ENCODE results near the gene SC5D.
A peak's percentile ranks its signal among the peaks of the same experiment; 100 is the strongest.

Gene SC5D, protein sequence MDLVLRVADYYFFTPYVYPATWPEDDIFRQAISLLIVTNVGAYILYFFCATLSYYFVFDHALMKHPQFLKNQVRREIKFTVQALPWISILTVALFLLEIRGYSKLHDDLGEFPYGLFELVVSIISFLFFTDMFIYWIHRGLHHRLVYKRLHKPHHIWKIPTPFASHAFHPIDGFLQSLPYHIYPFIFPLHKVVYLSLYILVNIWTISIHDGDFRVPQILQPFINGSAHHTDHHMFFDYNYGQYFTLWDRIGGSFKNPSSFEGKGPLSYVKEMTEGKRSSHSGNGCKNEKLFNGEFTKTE

DNA sequence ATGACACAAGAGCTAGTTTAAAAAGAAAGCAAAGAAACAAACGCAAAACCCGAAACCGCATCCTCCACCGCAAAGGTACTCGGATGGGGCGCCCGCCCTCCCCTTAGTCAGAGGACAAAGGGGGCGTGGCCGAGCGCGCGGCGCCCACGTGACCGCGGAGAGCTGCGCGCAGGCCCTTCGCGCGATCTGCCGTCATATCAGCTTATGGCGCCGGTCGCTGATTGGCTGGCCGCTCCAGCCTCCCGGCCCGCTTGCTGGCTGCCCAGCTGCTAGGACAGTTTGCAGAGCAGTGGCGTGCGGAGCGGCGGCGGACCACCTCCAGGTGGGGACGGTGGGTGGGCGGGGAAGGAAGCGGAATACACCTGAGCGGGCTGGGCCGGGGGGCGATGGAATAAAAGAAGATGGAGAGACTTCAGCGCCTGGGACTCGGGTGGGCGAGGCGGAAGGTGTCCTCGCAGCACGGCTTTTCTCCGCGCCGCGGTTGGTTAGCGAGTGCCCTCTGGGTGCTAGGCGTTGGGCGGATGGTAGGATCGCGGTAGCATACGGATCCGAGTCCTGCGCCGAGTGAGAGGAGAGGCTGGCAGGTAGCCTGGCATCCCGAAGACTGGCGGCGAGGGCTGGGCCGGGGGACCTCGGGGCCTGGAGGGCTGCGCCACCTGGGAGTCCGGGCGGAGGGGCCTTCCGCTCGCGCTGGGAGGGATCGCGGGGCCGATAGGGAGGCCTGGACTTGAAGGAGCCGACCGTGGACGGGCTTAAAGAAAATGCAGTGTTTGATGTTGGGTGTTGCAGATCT is at the start of gene SC5D:
Gene SC5D, plus strand, starts transcription at position 277 of the 793 bp plus-strand sequence. CDS start 10,605 bp downstream, outside the sequence.
- DNase-seq (ENCODE audit: low read depth) = peak; percentile 84

DNA sequence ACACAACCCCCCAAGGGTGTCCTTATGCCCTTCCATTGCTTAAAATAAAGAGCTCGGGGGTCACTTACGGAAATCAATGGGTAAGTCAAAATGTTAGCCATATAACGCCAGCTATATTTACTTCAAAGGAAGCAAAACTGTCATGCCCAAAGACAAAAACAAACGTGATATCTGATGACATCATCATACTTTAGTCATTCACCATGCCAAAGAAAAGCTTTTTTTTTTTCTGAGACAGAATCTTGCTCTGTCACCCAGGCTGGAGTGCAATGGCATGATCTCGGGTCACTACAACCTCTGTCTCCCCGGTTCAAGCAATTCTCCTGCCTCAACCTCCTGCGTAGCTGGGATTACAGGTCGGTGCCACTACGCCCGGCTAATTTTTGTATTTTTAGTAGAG is 47.7 kb upstream of the SC5D start:
- no peak for DNase-seq (ENCODE audit: low read depth)

DNA sequence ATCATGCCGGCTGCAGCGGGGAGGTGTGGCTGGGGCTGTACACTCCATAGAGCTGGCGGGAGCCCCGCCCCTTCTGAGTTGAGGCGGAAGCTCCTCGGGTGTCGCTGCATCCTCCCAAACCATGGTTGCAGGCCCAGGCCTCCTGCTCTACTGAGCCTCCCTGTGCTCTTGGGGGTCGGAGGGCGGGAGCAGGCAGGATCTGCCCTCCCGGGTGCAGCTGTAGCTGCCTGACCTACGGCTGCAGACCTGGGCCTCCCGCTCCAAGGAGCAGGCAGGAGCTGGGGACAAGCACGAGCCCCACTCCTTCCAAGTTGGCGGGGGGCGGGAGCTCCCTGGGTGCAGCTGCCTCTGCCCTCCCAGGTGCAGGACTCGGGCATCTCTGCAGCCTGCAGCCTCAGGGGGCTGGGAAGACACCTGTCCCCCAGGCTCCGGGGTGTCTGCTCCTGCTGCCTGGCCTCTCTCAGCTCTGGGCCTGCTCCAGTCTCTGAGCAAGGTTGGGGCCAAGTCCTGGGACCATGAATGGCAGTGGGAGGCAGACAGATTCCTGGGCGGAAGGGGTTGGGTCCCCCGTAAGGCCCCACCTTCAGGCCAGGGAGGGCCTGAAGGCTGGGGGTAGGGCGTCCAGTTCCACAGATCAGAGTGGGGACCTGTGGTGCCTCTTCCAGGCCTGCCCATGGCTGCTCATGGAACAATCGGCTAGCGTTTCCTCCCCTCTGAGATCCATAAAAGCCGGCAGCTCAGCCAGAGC is 46.4 kb upstream of the SC5D start:
- no peak for DNase-seq (ENCODE audit: low read depth)

- no peak for DNase-seq (ENCODE audit: low read depth)
Observed at GRCh38 chr11:121246769-121247035, 45.9 kb upstream of the SC5D start.

GRCh38 chr11:121248496-121248895 is 44.1 kb upstream of the SC5D start:
- no peak for DNase-seq (ENCODE audit: low read depth)

DNA sequence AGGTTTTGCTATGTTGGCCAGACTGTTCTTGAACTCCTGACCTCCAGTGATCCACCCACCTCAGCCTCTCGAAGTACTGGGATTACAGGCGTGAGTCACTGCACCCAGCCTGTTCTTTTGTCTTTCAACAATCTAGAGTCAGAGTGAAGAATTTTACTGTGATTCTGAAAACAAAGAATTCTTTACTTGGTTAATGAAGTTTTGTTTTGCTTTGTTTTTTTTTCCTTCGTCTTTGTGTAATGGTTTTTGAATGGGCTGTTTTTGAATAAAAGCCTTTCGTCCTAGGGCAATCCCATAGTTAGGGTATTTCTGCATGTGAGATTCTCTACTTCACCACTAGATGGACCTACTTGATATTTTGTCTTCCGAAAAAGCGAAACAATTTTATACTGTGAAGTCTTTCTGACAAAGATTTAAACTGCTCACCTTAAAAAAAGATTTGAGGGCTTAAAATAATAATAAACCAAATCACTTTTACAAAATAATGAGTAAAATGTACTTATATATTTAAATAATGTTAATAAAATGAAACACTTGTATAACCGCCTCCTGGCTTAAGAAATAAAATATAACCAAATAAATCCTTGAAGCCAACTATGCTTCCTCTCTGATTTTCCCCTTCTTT is 43.4 kb upstream of the SC5D start:
- peak; percentile 22 for DNase-seq (ENCODE audit: low read depth)

- DNase-seq (ENCODE audit: low read depth) = peak; percentile 7
Observed at GRCh38 chr11:121250843-121251242, 41.7 kb upstream of the SC5D start.

GRCh38 chr11:121253951-121254350 is 38.6 kb upstream of the SC5D start:
- DNase-seq (ENCODE audit: low read depth) = no peak

DNA sequence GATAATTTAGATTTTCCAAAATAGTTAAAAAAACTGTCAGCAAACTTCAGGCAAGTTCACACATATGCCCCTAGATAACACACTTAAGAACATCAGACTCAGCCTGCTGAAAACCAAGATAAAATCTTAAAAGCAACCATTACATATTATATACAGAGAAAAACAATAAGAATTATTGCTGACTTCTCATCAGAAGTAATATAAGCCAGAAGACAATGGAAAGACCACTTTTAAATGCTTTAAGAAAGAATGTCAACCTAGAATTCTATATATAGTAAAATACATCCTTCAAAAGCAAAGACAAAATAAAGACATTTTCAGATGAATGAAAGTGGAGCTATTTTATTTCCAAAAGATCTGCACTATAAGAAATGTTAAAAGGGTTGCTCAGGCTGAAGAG is 37.8 kb upstream of the SC5D start:
- DNase-seq (ENCODE audit: low read depth) = no peak

DNA sequence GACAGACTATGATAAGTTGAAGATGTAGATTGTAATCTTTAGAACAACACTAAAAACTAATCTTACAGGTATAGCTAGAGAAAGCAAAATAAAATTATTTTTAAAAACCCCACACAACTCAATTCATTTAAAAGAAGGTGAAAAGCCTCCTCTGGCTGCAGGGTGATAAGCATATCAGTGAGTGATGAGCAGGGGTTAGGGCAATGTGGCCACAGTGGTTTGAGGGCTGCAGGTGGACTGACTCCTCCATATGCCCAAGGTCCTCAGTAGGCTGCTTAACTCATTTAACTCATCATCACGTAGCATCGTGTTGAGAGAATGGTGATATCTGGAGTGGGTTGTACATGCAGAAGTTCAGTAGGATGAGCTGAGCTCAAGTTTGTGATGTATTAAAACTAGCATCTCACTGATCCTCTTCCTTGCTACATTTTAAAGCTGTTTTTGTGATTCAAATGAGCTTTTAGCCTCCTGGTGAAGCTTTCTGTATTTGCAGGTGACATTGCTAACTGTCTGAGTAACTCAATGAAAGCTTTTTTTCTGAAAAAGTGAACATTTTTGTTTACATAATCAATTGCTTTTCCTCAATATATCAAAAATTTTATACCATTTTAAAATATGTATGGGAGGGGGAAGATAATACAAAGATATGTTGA is 37.0 kb upstream of the SC5D start:
- DNase-seq (ENCODE audit: low read depth) = no peak

GRCh38 chr11:121257289-121257688 is 35.3 kb upstream of the SC5D start:
- DNase-seq (ENCODE audit: low read depth) = no peak

DNA sequence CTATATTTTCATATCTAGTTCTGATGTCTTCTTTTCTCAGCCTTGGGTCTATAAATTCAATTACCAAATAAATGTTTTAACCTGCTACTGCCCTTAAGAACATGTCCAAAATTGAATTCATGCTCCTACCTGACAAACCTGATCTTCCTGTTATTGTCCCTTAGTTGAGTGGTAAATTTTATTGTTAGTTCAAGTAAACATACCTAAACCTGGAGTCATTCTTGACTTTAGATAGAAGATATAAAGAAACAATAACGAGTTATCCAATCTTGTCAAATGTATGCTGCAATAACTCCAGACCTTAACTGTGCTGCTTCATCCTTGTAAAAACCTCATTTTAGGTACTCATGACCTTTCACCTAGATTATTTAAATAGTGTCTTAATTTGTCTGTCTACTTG is 34.6 kb upstream of the SC5D start:
- DNase-seq (ENCODE audit: low read depth) = no peak

GRCh38 chr11:121265586-121265985 is 27.0 kb upstream of the SC5D start:
- DNase-seq (ENCODE audit: low read depth) = no peak

DNA sequence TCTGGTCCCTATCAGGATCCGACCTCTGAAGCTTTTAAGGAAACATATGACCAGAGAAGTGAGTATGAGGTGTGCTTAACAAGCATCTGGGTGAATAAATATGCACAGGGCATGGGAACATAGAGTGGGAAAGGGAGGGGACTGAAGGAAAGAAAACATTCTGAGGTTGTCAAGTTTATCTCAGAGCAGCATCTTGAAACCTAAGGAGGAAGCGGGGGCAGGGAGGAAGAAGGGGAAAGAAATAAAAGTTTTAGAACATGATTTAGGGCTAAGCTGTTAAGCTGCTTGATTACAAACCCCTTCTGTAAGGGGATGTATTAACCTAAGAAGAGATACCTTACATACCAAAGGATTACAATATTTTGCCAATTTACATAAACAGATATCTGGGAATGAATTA is 24.0 kb upstream of the SC5D start:
- no peak for DNase-seq (ENCODE audit: low read depth)

DNA sequence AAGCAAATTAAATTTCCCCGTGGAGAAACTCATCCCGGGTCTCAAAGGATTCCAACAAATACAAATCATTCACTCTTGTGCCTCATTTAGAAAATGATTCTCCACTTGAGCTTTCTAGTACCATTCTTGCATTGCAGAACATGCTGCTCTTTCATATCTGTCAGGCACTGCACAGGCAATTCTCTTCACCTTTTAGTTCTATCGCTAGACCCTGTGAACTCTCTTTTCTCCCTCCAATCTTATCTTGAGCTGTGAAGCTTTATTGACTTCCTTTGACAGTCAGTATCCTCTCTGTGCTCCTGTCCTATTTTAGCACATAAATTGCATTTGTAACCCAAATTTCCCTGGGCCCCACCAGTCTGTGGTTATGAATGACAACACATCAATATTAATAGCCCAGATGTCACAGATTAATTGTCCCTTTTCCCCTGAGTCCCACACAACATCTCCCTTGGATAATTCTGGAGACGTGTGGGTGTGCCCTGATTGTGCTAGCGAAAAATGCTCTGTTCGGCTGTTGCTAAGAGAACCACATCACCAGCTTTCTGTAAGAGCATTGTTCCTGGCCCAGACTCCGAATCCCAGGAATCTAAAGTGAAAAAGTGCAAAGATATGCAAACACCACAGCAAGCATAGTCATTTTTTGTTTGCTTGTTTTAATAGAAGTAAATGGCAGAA is 22.4 kb upstream of the SC5D start:
- DNase-seq (ENCODE audit: low read depth) = no peak

GRCh38 chr11:121274332-121274991 is 18.1 kb upstream of the SC5D start:
- DNase-seq (ENCODE audit: low read depth) = no peak

- DNase-seq (ENCODE audit: low read depth) = no peak
Observed at GRCh38 chr11:121281698-121282097, 10.9 kb upstream of the SC5D start.

DNA sequence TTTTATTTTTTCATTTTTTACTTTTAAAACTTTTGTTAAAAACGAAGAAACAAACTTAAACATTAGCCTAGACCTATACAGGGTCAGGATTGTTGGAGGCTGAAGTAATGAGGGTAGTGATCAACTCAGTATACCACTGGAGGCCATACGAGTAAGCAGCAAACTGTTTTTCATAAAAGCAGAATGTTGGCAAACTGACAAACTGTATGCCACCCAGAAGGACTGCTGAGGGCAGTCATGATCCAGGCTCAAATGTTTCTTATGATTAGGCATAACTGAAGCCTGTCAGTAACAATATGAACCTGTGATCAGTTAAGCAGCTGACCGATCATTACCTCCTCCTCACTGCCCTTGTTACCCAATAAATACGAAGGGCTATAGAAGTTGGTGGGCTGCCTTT is 10.2 kb upstream of the SC5D start:
- DNase-seq (ENCODE audit: low read depth) = no peak

GRCh38 chr11:121282886-121283502 is 9.6 kb upstream of the SC5D start:
- no peak for DNase-seq (ENCODE audit: low read depth)

DNA sequence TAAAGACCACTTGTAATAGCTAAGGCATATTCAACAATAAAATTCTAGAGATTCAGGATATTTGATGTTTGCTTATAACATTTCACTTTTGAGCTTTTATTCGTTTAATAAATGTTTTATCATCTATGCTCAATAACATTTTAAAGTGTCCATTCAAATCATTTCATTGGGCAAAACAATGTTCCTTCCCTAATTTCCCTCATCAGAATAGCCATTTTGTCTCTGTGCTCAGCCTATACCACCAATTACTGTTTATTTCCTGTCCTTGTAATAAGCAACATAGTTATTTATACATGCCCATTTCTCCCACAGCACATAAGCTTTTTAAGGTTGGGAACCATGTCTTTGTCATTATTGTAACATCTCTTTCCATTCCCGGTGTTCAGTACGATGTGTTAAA is 1.3 kb upstream of the SC5D start:
- DNase-seq (ENCODE audit: low read depth) = no peak
